A673 (cell line): ENCODE results near the gene TRPM3. TPM values are rescaled to one million over a fixed set of nuclear protein-coding genes. Genes with fewer than 3 reads are reported as not detected.

ENCODE experiments used
- BruUV-seq: library from RNA; stranded (reverse); fragments of 400-500 nt; replicated peaks from 2 replicates; lab custom pipeline; 2021; lab: Mats Ljungman, UMichigan
- CTCF ChIA-PET: fragments of 300-600 bp; sonication (Branson Sonifier 250); formaldehyde crosslinking; loops from one replicate; lab custom pipeline; 2022; ENCODE audit warnings: antibody characterized with exemption; lab: Charles Lee
- POLR2A ChIA-PET: fragments of 300-600 bp; sonication (Branson Sonifier 250); formaldehyde crosslinking; loops from one replicate; lab custom pipeline; 2022; ENCODE audit warnings: antibody characterized with exemption; ENCODE audit not compliant: low non-redundant PET; lab: Charles Lee
- DNase-seq: peaks from one replicate; pipeline ENCODE4 v3.0.0-alpha.2; 2015; ENCODE audit warnings: low spot score
- H3K27ac ChIP-seq: fragments of 200-600 bp; sonication (generic); 2 replicates; pipeline ENCODE4 v1.5.1; 2016; ENCODE audit warnings: mixed run types, low read depth, mild to moderate bottlenecking, mixed read lengths, antibody characterized with exemption, low read length; ENCODE audit not compliant: poor library complexity, severe bottlenecking
- H3K27me3 ChIP-seq: fragments of 200-600 bp; sonication (generic); replicated peaks from 2 replicates; pipeline ENCODE4 v1.6.1; 2017; ENCODE audit warnings: mixed run types, low read depth, mild to moderate bottlenecking, mixed read lengths, antibody characterized with exemption, low read length; ENCODE audit not compliant: insufficient read depth, poor library complexity
- H3K36me3 ChIP-seq: fragments of 200-600 bp; sonication (generic); 2 replicates; pipeline ENCODE4 v1.6.1; 2016; ENCODE audit warnings: mixed run types, mild to moderate bottlenecking, mixed read lengths, antibody characterized with exemption, low read length; ENCODE audit not compliant: insufficient read depth, poor library complexity, severe bottlenecking
- H3K4me1 ChIP-seq: fragments of 200-600 bp; sonication (generic); 2 replicates; pipeline ENCODE4 v1.6.1; 2017; ENCODE audit warnings: mixed run types, mild to moderate bottlenecking, mixed read lengths, antibody characterized with exemption, low read length; ENCODE audit not compliant: insufficient read depth, poor library complexity, severe bottlenecking
- H3K4me3 ChIP-seq: fragments of 200-600 bp; sonication (generic); 2 replicates; pipeline ENCODE4 v1.5.1; 2016; ENCODE audit warnings: low read depth, mixed run types, mild to moderate bottlenecking, mixed read lengths, low read length; ENCODE audit not compliant: poor library complexity, severe bottlenecking
- H3K9me3 ChIP-seq: fragments of 200-600 bp; sonication (generic); 2 replicates; pipeline ENCODE4 v1.6.1; 2016; ENCODE audit warnings: mixed run types, low read depth, mild to moderate bottlenecking, mixed read lengths, antibody characterized with exemption, low read length; ENCODE audit not compliant: poor library complexity, severe bottlenecking
- CTCF ChIP-seq: fragments of 300-800, 200-600 bp; sonication (generic); conservative IDR thresholded peaks from 2 replicates; pipeline ENCODE4 v1.5.1; 2017; ENCODE audit warnings: low read depth, mild to moderate bottlenecking, antibody characterized with exemption, low read length, moderate library complexity, mixed read lengths
- EZH2 ChIP-seq: fragments of 200-600 bp; sonication (generic); IDR thresholded peaks from 2 replicates; pipeline ENCODE4 v1.6.1; 2017; ENCODE audit warnings: borderline replicate concordance, low read depth, mild to moderate bottlenecking, mixed read lengths, antibody characterized with exemption, low read length; ENCODE audit not compliant: poor library complexity, severe bottlenecking
- intact Hi-C: fragments of 100-400 bp; cut with micrococcal nuclease; formaldehyde crosslinking; loops from one replicate; pipeline ENCODE4 v1.10.0; 2022; ENCODE audit not compliant: unreplicated experiment
- total RNA-seq: library from RNA; stranded (reverse); gene quantifications from 2 replicates; pipeline ENCODE4 v1.2.3, GENCODE V29; 2021

The TRPM3 gene
- total RNA-seq, 1 experiment from 2014 or later, result not detected

GRCh38 chr9:70566066-70566465 lies 555.4 kb downstream of the TRPM3 start:
- intact Hi-C loops, result no loop called here
- ChIA-PET POLR2A (no interaction called here), CTCF (no interaction called here)
- Histone ChIP-seq H3K27ac (no peak overlapping the region), H3K4me1 (no peaks in the 10 kb centered on the region), H3K9me3 (no peaks in the 10 kb centered on the region), H3K27me3 (peaks cover 5% of the 10 kb centered on the region), H3K4me3 (no peak overlapping the region), H3K36me3 (no peaks in the 10 kb centered on the region)
- no peak for DNase-seq
- TF ChIP-seq EZH2 (no peak), CTCF (no peak)
- no TSS peak for BruUV-seq

GRCh38 chr9:70564468-70565335 lies 556.7 kb downstream of the TRPM3 start:
- TF ChIP-seq CTCF (no peak), EZH2 (no peak)
- H3K36me3 ChIP-seq, result no peaks in the 10 kb centered on the region
- no TSS peak for BruUV-seq
- no peak for DNase-seq
- H3K4me1 ChIP-seq, result no peaks in the 10 kb centered on the region
- H3K27ac ChIP-seq, result no peak overlapping the region
- intact Hi-C loops, result loop anchor here (5.0 kb wide), 1 partner anchor 807 kb away; no protein-coding TSS in a partner anchor
- ChIA-PET CTCF (no interaction called here), POLR2A (no interaction called here)
- peaks cover 9% of the 10 kb centered on the region for H3K27me3 ChIP-seq
- H3K4me3 ChIP-seq, result no peak overlapping the region
- no peaks in the 10 kb centered on the region for H3K9me3 ChIP-seq

GRCh38 chr9:70563431-70564204 lies 557.8 kb downstream of the TRPM3 start:
- Histone ChIP-seq H3K27ac (no peak overlapping the region), H3K27me3 (peaks cover 7% of the 10 kb centered on the region), H3K4me3 (no peak overlapping the region), H3K9me3 (no peaks in the 10 kb centered on the region), H3K36me3 (no peaks in the 10 kb centered on the region), H3K4me1 (no peaks in the 10 kb centered on the region)
- POLR2A ChIA-PET, result no interaction called here
- CTCF ChIA-PET, result no interaction called here
- TF ChIP-seq EZH2, result no peak
- TF ChIP-seq CTCF, result no peak
- DNase-seq, result no peak
- BruUV-seq, result no TSS peak
- intact Hi-C loops, result loop anchor here (5.0 kb wide), 1 partner anchor 806 kb away; no protein-coding TSS in a partner anchor
